Cardiac muscle cell (in vitro differentiated cells and primary cell): ENCODE data around the gene PRDM13. TPM values are rescaled to one million over a fixed set of nuclear protein-coding genes. Genes with fewer than 3 reads are reported as not detected.
"Not testable (repeated sequence)": the region's sequence is repeated elsewhere in the genome, so short reads cannot be mapped to it uniquely, and the experiment has no call there.

Experiments
- DNase-seq, 2 donors: peaks; one replicate each; pipeline versions ENCODE4 v3.0.0 to v3.0.0-alpha.2; 2010 to 2017; ENCODE audit warnings: low read depth in 1 of 2, low spot score in 1 of 2
- H3K27ac ChIP-seq: fragments of 200-600 bp; sonication (generic); 2 replicates; pipeline ENCODE4 v1.5.1; 2016
- H3K27me3 ChIP-seq: fragments of 200-600 bp; sonication (generic); 2 replicates; pipeline ENCODE4 v1.6.0; 2016; ENCODE audit warnings: control low read depth
- H3K36me3 ChIP-seq: fragments of 200-600 bp; sonication (generic); 2 replicates; pipeline ENCODE4 v1.5.1; 2016; ENCODE audit warnings: control low read depth
- H3K4me1 ChIP-seq: fragments of 200-600 bp; sonication (generic); 2 replicates; pipeline ENCODE4 v1.8.1; 2017; ENCODE audit warnings: low read depth, mild to moderate bottlenecking, mixed run types
- H3K4me3 ChIP-seq: fragments of 200-600 bp; sonication (generic); 2 replicates; pipeline ENCODE4 v1.5.1; 2016; ENCODE audit warnings: mild to moderate bottlenecking
- H3K9me3 ChIP-seq: fragments of 200-600 bp; sonication (generic); 2 replicates; pipeline ENCODE4 v1.5.1; 2017; ENCODE audit warnings: low read depth, mild to moderate bottlenecking, control low read depth
- polyA plus RNA-seq: library from polyadenylated mRNA; unstranded; fragments of >200 nt; fragmentation: Nextera tagmentation; extraction: Ambion mirVana; gene quantifications from 2 replicates; pipeline ENCODE4 v1.2.1, GENCODE V29; 2016
- total RNA-seq: library from RNA; depleted of rRNA; stranded (reverse); fragments of >200 nt; gene quantifications from 2 replicates; pipeline ENCODE4 v1.2.3, GENCODE V29; 2016
- TF ChIP-seq, protein P1 (sequence below): IDR thresholded peaks from 2 replicates; pipeline ENCODE4 v1.5.1; 2012; ENCODE audit warnings: low read depth, mild to moderate bottlenecking, low read length

PRDM13 gene
- total and polyA plus RNA-seq, 2 experiments from 2014 or later = not detected

DNA sequence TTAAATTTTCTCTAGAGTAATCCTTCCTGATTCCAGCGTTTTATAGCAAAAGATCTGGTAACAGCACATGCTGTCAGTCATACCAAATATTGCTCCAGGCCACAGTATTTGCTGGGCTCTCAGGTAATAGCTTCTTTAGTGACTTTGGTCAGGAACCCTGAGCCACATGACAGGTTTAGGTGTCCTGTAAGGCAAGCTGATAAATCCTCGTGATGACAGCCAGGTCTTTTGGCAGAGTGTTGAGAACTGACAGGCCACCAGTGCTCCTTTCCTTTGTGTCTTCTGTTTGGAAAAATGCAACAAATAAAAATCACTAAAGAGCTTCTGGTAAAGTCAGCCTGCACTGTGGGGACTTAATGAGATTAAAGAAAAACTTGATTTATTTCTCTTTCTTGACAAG, 34.6 kb downstream of the PRDM13 start:
- Histone ChIP-seq H3K4me3 (no peak overlapping the region), H3K27me3 (peaks cover 3% of the 10 kb centered on the region), H3K27ac (no peak overlapping the region), H3K36me3 (no peaks in the 10 kb centered on the region), H3K4me1 (peaks cover 4% of the 10 kb centered on the region), H3K9me3 (no peaks in the 10 kb centered on the region)
- TF ChIP-seq, protein P1, sequence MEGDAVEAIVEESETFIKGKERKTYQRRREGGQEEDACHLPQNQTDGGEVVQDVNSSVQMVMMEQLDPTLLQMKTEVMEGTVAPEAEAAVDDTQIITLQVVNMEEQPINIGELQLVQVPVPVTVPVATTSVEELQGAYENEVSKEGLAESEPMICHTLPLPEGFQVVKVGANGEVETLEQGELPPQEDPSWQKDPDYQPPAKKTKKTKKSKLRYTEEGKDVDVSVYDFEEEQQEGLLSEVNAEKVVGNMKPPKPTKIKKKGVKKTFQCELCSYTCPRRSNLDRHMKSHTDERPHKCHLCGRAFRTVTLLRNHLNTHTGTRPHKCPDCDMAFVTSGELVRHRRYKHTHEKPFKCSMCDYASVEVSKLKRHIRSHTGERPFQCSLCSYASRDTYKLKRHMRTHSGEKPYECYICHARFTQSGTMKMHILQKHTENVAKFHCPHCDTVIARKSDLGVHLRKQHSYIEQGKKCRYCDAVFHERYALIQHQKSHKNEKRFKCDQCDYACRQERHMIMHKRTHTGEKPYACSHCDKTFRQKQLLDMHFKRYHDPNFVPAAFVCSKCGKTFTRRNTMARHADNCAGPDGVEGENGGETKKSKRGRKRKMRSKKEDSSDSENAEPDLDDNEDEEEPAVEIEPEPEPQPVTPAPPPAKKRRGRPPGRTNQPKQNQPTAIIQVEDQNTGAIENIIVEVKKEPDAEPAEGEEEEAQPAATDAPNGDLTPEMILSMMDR = no peak
- DNase-seq = no peak

GRCh38 chr6:99645986-99646385, 39.4 kb downstream of the PRDM13 start:
- DNase-seq = no peak
- Histone ChIP-seq H3K36me3 (no peaks in the 10 kb centered on the region), H3K27me3 (peaks cover 6% of the 10 kb centered on the region), H3K9me3 (no peaks in the 10 kb centered on the region), H3K4me1 (peaks cover 4% of the 10 kb centered on the region), H3K27ac (no peak overlapping the region), H3K4me3 (no peak overlapping the region)
- TF ChIP-seq, protein P1 = no peak

GRCh38 chr6:99650091-99650571, 43.5 kb downstream of the PRDM13 start:
- H3K27ac ChIP-seq, H3K27me3 ChIP-seq, H3K9me3 ChIP-seq, H3K36me3 ChIP-seq, H3K4me1 ChIP-seq, H3K4me3 ChIP-seq, DNase-seq: not testable (repeated sequence)

GRCh38 chr6:99660206-99660605, 53.6 kb downstream of the PRDM13 start:
- TF ChIP-seq, protein P1 = no peak
- Histone ChIP-seq H3K4me3 (no peak overlapping the region), H3K9me3 (no peaks in the 10 kb centered on the region), H3K27ac (no peak overlapping the region), H3K27me3 (no peaks in the 10 kb centered on the region), H3K4me1 (no peaks in the 10 kb centered on the region), H3K36me3 (no peaks in the 10 kb centered on the region)
- no peak for DNase-seq

DNA sequence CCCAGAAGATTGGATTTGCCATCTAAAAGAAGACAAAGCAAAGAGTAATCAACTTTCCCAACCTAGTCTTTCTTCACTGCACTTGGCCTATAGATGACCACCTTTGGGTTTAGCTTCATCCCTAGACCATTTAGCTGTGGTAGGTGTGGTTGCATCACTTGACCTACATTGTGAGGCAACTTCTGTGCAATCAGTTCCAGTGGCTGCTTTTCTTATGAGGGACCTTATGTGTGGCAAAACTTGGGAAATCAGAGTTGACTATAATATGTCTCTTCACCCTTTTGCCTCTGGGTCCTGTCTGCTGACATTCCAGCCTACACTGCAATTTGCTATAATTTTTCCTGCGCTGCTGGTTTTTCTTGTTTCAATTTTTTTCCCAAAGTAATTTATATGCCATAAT, 55.2 kb downstream of the PRDM13 start:
- no peaks in the 10 kb centered on the region for H3K4me1 ChIP-seq
- H3K27ac ChIP-seq = no peak overlapping the region
- H3K36me3 ChIP-seq = no peaks in the 10 kb centered on the region
- no peaks in the 10 kb centered on the region for H3K9me3 ChIP-seq
- TF ChIP-seq, protein P1 = no peak
- no peak overlapping the region for H3K4me3 ChIP-seq
- H3K27me3 ChIP-seq = no peaks in the 10 kb centered on the region
- no peak for DNase-seq

GRCh38 chr6:99662616-99663015, 56.0 kb downstream of the PRDM13 start:
- TF ChIP-seq, protein P1 = no peak
- H3K27me3 ChIP-seq = no peaks in the 10 kb centered on the region
- H3K36me3 ChIP-seq = no peaks in the 10 kb centered on the region
- no peaks in the 10 kb centered on the region for H3K9me3 ChIP-seq
- DNase-seq = no peak
- no peak overlapping the region for H3K4me3 ChIP-seq
- H3K4me1 ChIP-seq = no peaks in the 10 kb centered on the region
- H3K27ac ChIP-seq = no peak overlapping the region

Other genes starting within 250 kb of the PRDM13 start
- 4.6 and 5.1 TPM in 2 replicates for gene COQ3, start 212.6 kb upstream of the PRDM13 start, total RNA-seq
- 14.8 and 15.4 TPM in 2 replicates for gene COQ3, start 212.6 kb upstream of the PRDM13 start, polyA plus RNA-seq
- 84.6 and 217 TPM in 2 replicates for gene PNISR, start 181.5 kb upstream of the PRDM13 start, total RNA-seq
- gene PNISR, start 181.5 kb upstream of the PRDM13 start, polyA plus RNA-seq = 175 and 298 TPM in 2 replicates
- gene USP45, start 91.4 kb upstream of the PRDM13 start, total RNA-seq = 12.1 and 14.6 TPM in 2 replicates
- gene USP45, start 91.4 kb upstream of the PRDM13 start, polyA plus RNA-seq = 11.2 and 16.7 TPM in 2 replicates
- 38.7 and 39.7 TPM in 2 replicates for gene CCNC, start 38.2 kb upstream of the PRDM13 start, total RNA-seq
- gene CCNC, start 38.2 kb upstream of the PRDM13 start, polyA plus RNA-seq = 68.1 and 80.0 TPM in 2 replicates